ENCODE data around the gene FRMD4A.

The FRMD4A gene

GRCh38 chr10:13604357-13605040 is 726.2 kb downstream of the FRMD4A start:
- no peak for DNase-seq (ENCODE audit: low spot score)

GRCh38 chr10:13597909-13598308 is 732.8 kb downstream of the FRMD4A start:
- no peak for DNase-seq (ENCODE audit: low spot score)

- DNase-seq (ENCODE audit: low spot score): no peak
Measured at GRCh38 chr10:13594641-13595040, 736.1 kb downstream of the FRMD4A start.

Data from kidney capillary endothelial cell (primary cell).